ENCODE data around the gene CYLD. TPM values are rescaled to one million over a fixed set of nuclear protein-coding genes. Genes with fewer than 3 reads are reported as not detected.

The CYLD gene
- total RNA-seq, 4 donors from 2014 or later = 5.2 to 56.5 (median 34.1) TPM

DNA sequence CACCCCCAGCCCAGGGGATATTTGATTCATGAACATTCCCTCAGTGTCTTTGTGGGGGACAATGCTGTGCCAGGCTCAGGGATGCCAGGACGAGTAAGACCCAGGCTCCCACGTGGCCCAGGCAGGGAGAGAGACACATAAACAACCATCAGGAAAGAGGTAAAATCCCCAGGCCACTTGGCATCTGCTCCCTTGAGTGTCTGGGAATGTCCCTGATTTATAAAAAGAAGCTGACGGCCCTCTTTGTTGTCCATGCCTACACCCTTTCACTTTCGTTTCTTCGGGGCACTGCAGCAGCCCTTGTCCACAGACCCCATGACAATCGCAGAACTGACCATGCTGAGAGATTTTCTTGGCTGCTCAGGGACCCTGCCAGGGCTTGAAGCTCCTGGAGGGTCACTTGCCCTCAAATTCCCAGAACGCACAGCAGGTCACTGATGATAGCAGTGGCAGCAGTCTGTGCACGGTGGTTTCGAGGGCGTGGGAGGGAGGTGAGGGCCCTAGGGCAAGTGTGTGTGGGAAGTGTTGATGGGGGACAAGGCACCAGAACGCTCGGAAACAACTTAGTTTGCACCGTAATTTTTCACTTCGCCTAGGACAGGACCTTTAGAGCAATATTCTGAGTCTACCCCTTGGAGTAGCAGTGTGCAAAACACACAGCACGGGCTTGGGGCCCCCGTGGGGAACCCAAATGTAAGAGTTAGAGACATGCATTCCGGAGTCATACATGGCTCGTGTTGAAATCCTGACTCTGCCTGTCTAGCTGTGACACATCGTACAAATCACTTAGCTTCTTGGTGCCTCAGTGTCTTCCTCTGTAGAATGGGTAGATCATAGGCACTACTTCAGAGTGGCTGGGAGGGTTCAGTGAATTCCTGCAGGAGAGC lies 43.8 kb upstream of the CYLD start:
- Histone ChIP-seq H3K4me1 (peaks cover 11 to 29% (median 21%) of the 10 kb centered on the region in 4 donors), H3K36me3 (no peaks in the 10 kb centered on the region), H3K9me3 (no peaks in the 10 kb centered on the region), H3K27ac (peak overlapping the region; percentile 40 to 64 (median 55)), H3K27me3 (no peaks in the 10 kb centered on the region), H3K4me3 (peak overlapping the region; percentile 4 to 38 (median 22))
- in situ Hi-C loops (cut with MboI; ENCODE audit: low pct_ligation_motif_present in 1 of 4, low pct_unique_long_range_greater_than_20kb in 1 of 4, low sequenced_read_pairs in 3 of 4) (no loop called here), intact Hi-C loops (cut with DNase I; ENCODE audit: low total_unique reads) (no loop called here)
- WGBS, 2 donors (ENCODE audit: low coverage in 1 of 2) = 12 to 49% methylated on average over 3 to 19 of the region's 19 CpGs
- no peak for TF ChIP-seq POLR2A (IDR thresholded peaks at IDR 0.05)
- TF ChIP-seq EP300 (IDR thresholded peaks at IDR 0.05; ENCODE audit: low read depth) = no peak
- peak in 1 of 3 donors; percentile 14 for TF ChIP-seq POLR2AphosphoS5 (IDR thresholded peaks at IDR 0.05)
- peak; percentile 40 for DNase-seq

DNA sequence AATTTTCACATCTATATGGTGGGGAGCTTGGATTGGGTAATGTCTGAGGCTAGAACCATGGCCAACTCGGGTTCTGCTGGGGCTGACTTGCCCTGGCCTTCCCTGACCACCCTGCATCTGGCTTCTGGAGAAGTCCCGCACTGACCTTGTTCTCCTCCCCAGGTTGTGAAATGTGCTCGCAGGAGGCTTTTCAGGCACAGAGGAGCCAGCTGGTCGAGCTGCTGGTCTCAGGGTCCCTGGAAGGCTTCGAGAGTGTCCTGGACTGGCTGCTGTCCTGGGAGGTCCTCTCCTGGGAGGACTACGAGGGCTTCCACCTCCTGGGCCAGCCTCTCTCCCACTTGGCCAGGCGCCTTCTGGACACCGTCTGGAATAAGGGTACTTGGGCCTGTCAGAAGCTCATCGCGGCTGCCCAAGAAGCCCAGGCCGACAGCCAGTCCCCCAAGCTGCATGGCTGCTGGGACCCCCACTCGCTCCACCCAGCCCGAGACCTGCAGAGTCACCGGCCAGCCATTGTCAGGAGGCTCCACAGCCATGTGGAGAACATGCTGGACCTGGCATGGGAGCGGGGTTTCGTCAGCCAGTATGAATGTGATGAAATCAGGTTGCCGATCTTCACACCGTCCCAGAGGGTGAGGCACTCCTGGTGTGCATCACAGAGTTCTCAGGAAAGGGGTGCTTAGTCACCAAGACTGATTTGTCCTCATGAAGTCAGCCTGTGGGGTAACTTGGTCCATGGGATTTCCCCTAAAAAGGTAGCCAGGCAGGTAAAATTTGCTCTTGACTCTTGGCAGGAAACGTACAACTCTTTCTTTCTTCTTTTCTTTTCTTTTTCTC lies 42.3 kb upstream of the CYLD start:
- intact Hi-C loops (cut with DNase I; ENCODE audit: low total_unique reads) = no loop called here
- 90 to 100% methylated on average over 1 to 17 of the region's 19 CpGs for WGBS, 2 donors (ENCODE audit: low coverage in 1 of 2)
- H3K4me1 ChIP-seq = peaks cover 11 to 22% (median 17%) of the 10 kb centered on the region in 4 donors
- TF ChIP-seq EP300 (IDR thresholded peaks at IDR 0.05; ENCODE audit: low read depth) (no peak), POLR2A (IDR thresholded peaks at IDR 0.05) (no peak), POLR2AphosphoS5 (IDR thresholded peaks at IDR 0.05) (no peak)
- TF ChIP-seq, protein P1, sequence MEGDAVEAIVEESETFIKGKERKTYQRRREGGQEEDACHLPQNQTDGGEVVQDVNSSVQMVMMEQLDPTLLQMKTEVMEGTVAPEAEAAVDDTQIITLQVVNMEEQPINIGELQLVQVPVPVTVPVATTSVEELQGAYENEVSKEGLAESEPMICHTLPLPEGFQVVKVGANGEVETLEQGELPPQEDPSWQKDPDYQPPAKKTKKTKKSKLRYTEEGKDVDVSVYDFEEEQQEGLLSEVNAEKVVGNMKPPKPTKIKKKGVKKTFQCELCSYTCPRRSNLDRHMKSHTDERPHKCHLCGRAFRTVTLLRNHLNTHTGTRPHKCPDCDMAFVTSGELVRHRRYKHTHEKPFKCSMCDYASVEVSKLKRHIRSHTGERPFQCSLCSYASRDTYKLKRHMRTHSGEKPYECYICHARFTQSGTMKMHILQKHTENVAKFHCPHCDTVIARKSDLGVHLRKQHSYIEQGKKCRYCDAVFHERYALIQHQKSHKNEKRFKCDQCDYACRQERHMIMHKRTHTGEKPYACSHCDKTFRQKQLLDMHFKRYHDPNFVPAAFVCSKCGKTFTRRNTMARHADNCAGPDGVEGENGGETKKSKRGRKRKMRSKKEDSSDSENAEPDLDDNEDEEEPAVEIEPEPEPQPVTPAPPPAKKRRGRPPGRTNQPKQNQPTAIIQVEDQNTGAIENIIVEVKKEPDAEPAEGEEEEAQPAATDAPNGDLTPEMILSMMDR (IDR thresholded peaks at IDR 0.05) = no peak
- in situ Hi-C loops (cut with MboI; ENCODE audit: low pct_ligation_motif_present in 1 of 4, low pct_unique_long_range_greater_than_20kb in 1 of 4, low sequenced_read_pairs in 3 of 4) = no loop called here
- peaks cover 8 to 9% of the 10 kb centered on the region in 2 donors for H3K9me3 ChIP-seq
- DNase-seq = no peak
- no peaks in the 10 kb centered on the region for H3K27me3 ChIP-seq
- H3K4me3 ChIP-seq = no peak overlapping the region
- no peaks in the 10 kb centered on the region for H3K36me3 ChIP-seq
- no peak overlapping the region for H3K27ac ChIP-seq

DNA sequence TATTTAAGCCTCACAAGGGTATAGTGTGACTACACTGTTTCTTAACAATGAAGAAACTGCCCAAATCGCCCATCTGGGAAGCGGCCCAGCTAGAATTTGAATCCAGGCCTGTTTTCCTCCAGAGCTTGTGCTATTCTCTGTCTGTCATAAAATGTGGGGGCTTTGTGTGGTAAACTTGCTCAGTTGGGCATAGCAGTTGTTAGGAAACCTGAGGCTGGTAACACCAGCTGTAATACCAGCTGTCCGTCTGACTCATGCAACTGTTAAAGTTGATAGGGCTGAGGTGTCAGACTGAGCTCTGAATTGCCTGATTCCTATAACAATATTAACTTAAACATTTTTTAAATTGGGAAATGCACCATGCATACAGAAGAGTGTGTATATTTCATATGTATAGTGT lies 39.2 kb upstream of the CYLD start:
- intact Hi-C loops (cut with DNase I; ENCODE audit: low total_unique reads) = no loop called here
- DNase-seq = no peak
- in situ Hi-C loops (cut with MboI; ENCODE audit: low pct_ligation_motif_present in 1 of 4, low pct_unique_long_range_greater_than_20kb in 1 of 4, low sequenced_read_pairs in 3 of 4) = no loop called here
- no peaks in the 10 kb centered on the region for H3K27me3 ChIP-seq
- peaks cover 16 to 17% of the 10 kb centered on the region in 2 donors for H3K9me3 ChIP-seq
- H3K4me1 ChIP-seq = peaks cover 0 to 2% (median under 1%) of the 10 kb centered on the region in 4 donors
- H3K36me3 ChIP-seq = no peaks in the 10 kb centered on the region
- 67 to 92% methylated on average over 1 to 3 of the region's 3 CpGs for WGBS, 2 donors (ENCODE audit: low coverage in 1 of 2)
- no peak overlapping the region for H3K27ac ChIP-seq
- TF ChIP-seq POLR2AphosphoS5 (IDR thresholded peaks at IDR 0.05) = no peak
- TF ChIP-seq POLR2A (IDR thresholded peaks at IDR 0.05) = no peak
- no peak for TF ChIP-seq EP300 (IDR thresholded peaks at IDR 0.05; ENCODE audit: low read depth)
- TF ChIP-seq, protein P1 (IDR thresholded peaks at IDR 0.05) = no peak
- H3K4me3 ChIP-seq = no peak overlapping the region

DNA sequence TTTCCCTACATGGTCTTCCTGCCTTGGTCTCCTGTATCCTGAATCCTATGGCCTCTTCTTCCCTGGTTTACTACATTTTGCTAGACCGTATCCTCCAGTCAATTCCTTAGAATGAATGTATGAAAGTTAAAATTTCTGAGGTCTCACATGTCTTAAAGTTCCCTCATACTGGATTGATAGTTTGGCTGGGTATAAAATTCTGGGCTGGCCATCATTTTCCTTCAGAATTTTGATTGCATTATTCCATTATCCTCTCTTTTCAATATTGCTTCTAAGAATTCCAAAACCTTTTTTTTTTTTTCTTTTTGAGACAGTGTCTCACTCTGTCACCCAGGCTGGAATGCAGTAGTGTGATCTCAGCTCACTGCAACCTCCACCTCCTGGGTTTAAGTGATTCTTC lies 37.6 kb upstream of the CYLD start:
- in situ Hi-C loops (cut with MboI; ENCODE audit: low pct_ligation_motif_present in 1 of 4, low pct_unique_long_range_greater_than_20kb in 1 of 4, low sequenced_read_pairs in 3 of 4) (no loop called here), intact Hi-C loops (cut with DNase I; ENCODE audit: low total_unique reads) (no loop called here)
- H3K27ac ChIP-seq = no peak overlapping the region
- DNase-seq = no peak
- TF ChIP-seq EP300 (IDR thresholded peaks at IDR 0.05; ENCODE audit: low read depth) (no peak), POLR2AphosphoS5 (IDR thresholded peaks at IDR 0.05) (no peak)
- TF ChIP-seq, protein P1 (IDR thresholded peaks at IDR 0.05) = no peak
- peaks cover 16 to 17% of the 10 kb centered on the region in 2 donors for H3K9me3 ChIP-seq
- H3K4me1 ChIP-seq = no peaks in the 10 kb centered on the region
- H3K36me3 ChIP-seq = no peaks in the 10 kb centered on the region
- 86 to 100% methylated on average over 1 of the region's 1 CpG for WGBS, 2 donors (ENCODE audit: low coverage in 1 of 2)
- no peaks in the 10 kb centered on the region for H3K27me3 ChIP-seq
- H3K4me3 ChIP-seq = no peak overlapping the region

Measured in transverse colon (tissue), 4 donors.